ENCODE results near the gene ZNF467.

DNA sequence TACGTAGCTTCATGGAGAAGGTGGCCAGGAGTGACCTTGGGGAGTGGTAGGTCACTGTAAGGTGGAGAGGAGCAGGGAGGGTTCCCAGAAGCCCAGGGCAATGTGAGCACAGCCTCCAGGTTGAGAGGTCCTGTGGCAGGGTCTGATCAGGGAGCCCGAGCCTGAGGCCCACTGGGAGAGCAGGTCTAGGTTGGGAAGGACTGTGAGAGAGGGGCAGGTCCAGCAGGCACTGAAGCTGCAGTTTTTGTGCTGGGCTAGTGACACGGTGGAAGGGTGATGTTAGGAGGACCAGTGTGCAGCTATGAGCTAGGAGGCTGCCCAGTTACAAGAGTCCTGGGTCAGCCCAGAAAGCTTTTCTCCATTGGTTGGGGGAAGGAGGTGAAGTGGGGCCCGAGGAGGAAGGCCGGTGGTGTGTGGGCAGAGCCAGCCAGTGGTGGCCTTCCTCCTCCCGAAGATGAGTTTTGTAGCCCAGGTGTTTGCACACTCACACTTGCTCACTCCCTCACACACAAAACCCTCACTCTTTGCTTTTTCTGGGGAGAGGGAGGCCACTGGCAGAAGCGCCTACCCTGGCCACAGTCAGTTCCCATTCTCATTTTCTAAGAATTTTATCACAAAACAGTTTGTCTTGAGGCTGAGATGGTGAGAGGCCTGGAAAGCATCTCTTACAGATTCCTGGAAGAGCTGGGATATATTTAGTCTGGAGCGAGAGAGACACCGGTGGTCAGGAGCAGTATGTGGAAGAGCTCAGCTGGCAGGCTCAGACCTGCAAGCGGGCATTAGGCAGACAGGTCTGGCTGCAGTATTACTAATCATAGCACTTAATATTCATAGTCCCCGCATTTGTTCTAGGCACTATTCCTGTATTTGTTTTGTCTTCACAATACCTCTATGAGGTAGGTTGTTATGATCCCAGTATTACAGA is 57.1 kb downstream of the ZNF467 start:
- no peak for TF ChIP-seq POLR2A (IDR thresholded peaks at IDR 0.05)
- TF ChIP-seq, protein P1, sequence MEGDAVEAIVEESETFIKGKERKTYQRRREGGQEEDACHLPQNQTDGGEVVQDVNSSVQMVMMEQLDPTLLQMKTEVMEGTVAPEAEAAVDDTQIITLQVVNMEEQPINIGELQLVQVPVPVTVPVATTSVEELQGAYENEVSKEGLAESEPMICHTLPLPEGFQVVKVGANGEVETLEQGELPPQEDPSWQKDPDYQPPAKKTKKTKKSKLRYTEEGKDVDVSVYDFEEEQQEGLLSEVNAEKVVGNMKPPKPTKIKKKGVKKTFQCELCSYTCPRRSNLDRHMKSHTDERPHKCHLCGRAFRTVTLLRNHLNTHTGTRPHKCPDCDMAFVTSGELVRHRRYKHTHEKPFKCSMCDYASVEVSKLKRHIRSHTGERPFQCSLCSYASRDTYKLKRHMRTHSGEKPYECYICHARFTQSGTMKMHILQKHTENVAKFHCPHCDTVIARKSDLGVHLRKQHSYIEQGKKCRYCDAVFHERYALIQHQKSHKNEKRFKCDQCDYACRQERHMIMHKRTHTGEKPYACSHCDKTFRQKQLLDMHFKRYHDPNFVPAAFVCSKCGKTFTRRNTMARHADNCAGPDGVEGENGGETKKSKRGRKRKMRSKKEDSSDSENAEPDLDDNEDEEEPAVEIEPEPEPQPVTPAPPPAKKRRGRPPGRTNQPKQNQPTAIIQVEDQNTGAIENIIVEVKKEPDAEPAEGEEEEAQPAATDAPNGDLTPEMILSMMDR (IDR thresholded peaks at IDR 0.05) = no peak

Measured in body of pancreas (tissue), 4 donors.